Activated naive CD8-positive, alpha-beta T cell treated with anti-CD3 and anti-CD28 coated beads, Interleukin-2, amount 10 ng/mL, durations not matched to agents 7 days and 5 days (primary cell): Measurements from ENCODE around the gene TBC1D10B. TPM values are rescaled to one million over a fixed set of nuclear protein-coding genes. Genes with fewer than 3 reads are reported as not detected.
A peak's percentile ranks its signal among the peaks of the same experiment; 100 is the strongest.
"Not testable (repeated sequence)": the region's sequence is repeated elsewhere in the genome, so short reads cannot be mapped to it uniquely, and the experiment has no call there.

Source experiments
- ATAC-seq: fragments of 150-1000 bp; cut with Tn5 transposase; one replicate; pipeline ENCODE4 v1.10.0; 2021; ENCODE audit warnings: low read depth, moderate library complexity
- POLR2A ChIA-PET: fragments of 350-600 bp; sonication (Branson Sonifier 250); formaldehyde crosslinking; loops from one replicate; lab custom pipeline; 2021; ENCODE audit warnings: antibody characterized with exemption; lab: Charles Lee
- DNase-seq: peaks from one replicate; pipeline ENCODE4 v3.0.0; 2021
- H3K27ac Mint-ChIP-seq: one replicate; pipeline ENCODE4 v1.8.0; 2022; ENCODE audit warnings: mild to moderate bottlenecking, mixed read lengths
- H3K27me3 Mint-ChIP-seq: one replicate; pipeline ENCODE4 v1.8.0; 2022; ENCODE audit warnings: mild to moderate bottlenecking, moderate library complexity, mixed read lengths
- H3K36me3 Mint-ChIP-seq: one replicate; pipeline ENCODE4 v1.8.0; 2021; ENCODE audit warnings: mild to moderate bottlenecking, mixed read lengths
- H3K4me1 Mint-ChIP-seq: one replicate; pipeline ENCODE4 v1.8.0; 2021; ENCODE audit warnings: mixed read lengths
- H3K4me3 Mint-ChIP-seq: one replicate; pipeline ENCODE4 v1.8.0; 2022; ENCODE audit warnings: mild to moderate bottlenecking, moderate library complexity, mixed read lengths
- H3K9me3 Mint-ChIP-seq: one replicate; pipeline ENCODE4 v1.8.0; 2021; ENCODE audit warnings: mixed read lengths
- total RNA-seq, 2 experiments: library from RNA; stranded (reverse); gene quantifications; one replicate each; pipeline ENCODE4 v1.2.3, GENCODE V29; 2021

The TBC1D10B gene
- total RNA-seq, 2 experiments from 2014 or later, result 63.6 to 69.8 TPM

GRCh38 chr16:30407804-30408534, 37.7 kb upstream of the TBC1D10B start:
- Mint-ChIP-seq H3K4me3 (peak overlapping the region; percentile 98), H3K36me3 (peaks cover 5% of the 10 kb centered on the region), H3K9me3 (no peaks in the 10 kb centered on the region), H3K27me3 (peaks cover 2% of the 10 kb centered on the region), H3K4me1 (peaks cover 21% of the 10 kb centered on the region), H3K27ac (peak overlapping the region; percentile 81)
- ATAC-seq, result no peak
- POLR2A ChIA-PET, result interaction anchor here (0.6 to 2.3 kb wide), 16 partner anchors 8 to 316 kb away, joined by 3 to 19 read pairs (median 5); partner anchors contain the start of genes SEPTIN1, TBX6 and ZNF48
- DNase-seq, result peak; percentile 38

GRCh38 chr16:30407102-30407803, 37.0 kb upstream of the TBC1D10B start, which contains the start of gene ZNF771:
Gene ZNF771 (plus strand): TSS chr16:30407606. CDS start chr16:30408054, 448 bp downstream.
- Mint-ChIP-seq H3K27ac (peak within 1 kb of the TSS; percentile 92), H3K36me3 (peaks cover 5% of the 10 kb centered on the region), H3K9me3 (no peaks in the 10 kb centered on the region), H3K4me1 (peaks cover 18% of the 10 kb centered on the region), H3K4me3 (peak within 1 kb of the TSS; percentile 98), H3K27me3 (peaks cover 2% of the 10 kb centered on the region)
- DNase-seq (peak; percentile 93), ATAC-seq (peak; percentile 83)
- POLR2A ChIA-PET, result interaction anchor here (0.7 to 2.3 kb wide), 16 partner anchors 8 to 315 kb away, joined by 3 to 19 read pairs (median 6); partner anchors contain the start of genes SEPTIN1, TBX6 and ZNF48

- H3K4me3 Mint-ChIP-seq, result peak overlapping the region; percentile 98
- H3K9me3 Mint-ChIP-seq, result no peaks in the 10 kb centered on the region
- H3K27me3 Mint-ChIP-seq, result peaks cover 3% of the 10 kb centered on the region
- no peak for DNase-seq
- POLR2A ChIA-PET, result interaction anchor here (0.6 to 2.3 kb wide), 17 partner anchors 8 to 481 kb away, joined by 3 to 19 read pairs (median 5); partner anchors contain the start of genes SEPTIN1, TBX6 and ZNF48
- peaks cover 14% of the 10 kb centered on the region for H3K4me1 Mint-ChIP-seq
- ATAC-seq, result peak; percentile 30
- peak overlapping the region; percentile 92 for H3K27ac Mint-ChIP-seq
- peaks cover 3% of the 10 kb centered on the region for H3K36me3 Mint-ChIP-seq
Measured at GRCh38 chr16:30406795-30407101, 36.5 kb upstream of the TBC1D10B start.

GRCh38 chr16:30401768-30402425, 31.6 kb upstream of the TBC1D10B start:
- Mint-ChIP-seq H3K27ac (no peak overlapping the region), H3K4me1 (peaks cover 31% of the 10 kb centered on the region), H3K9me3 (no peaks in the 10 kb centered on the region), H3K27me3 (peaks cover 6% of the 10 kb centered on the region), H3K36me3 (peaks cover 9% of the 10 kb centered on the region), H3K4me3 (peak overlapping the region; percentile 37)
- DNase-seq (no peak), ATAC-seq (no peak)
- POLR2A ChIA-PET, result interaction anchor here (0.6 to 1.3 kb wide), 2 partner anchors 19 to 782 kb away, joined by 3 to 5 read pairs; partner anchors contain the start of gene SEPTIN1

GRCh38 chr16:30399435-30400186, 29.3 kb upstream of the TBC1D10B start:
- Mint-ChIP-seq H3K4me3 (peak overlapping the region; percentile 90), H3K27ac (peak overlapping the region; percentile 42), H3K27me3 (peaks cover 6% of the 10 kb centered on the region), H3K9me3 (no peaks in the 10 kb centered on the region), H3K4me1 (peaks cover 34% of the 10 kb centered on the region), H3K36me3 (peaks cover 10% of the 10 kb centered on the region)
- no peak for ATAC-seq
- POLR2A ChIA-PET, result interaction anchor here (1.6 to 2.2 kb wide), 2 partner anchors 18 kb away, joined by 4 to 8 read pairs; partner anchors contain the start of gene SEPTIN1
- no peak for DNase-seq

- Mint-ChIP-seq H3K27ac (peak overlapping the region; percentile 11), H3K27me3 (peaks cover 4% of the 10 kb centered on the region), H3K9me3 (no peaks in the 10 kb centered on the region), H3K4me1 (peaks cover 38% of the 10 kb centered on the region), H3K4me3 (peak overlapping the region; percentile 62), H3K36me3 (peaks cover 10% of the 10 kb centered on the region)
- POLR2A ChIA-PET, result interaction anchor here (2.2 to 4.2 kb wide), 2 partner anchors 17 to 18 kb away, joined by 8 to 74 read pairs; partner anchors contain the start of gene SEPTIN1
- no peak for ATAC-seq
- DNase-seq, result no peak
Measured at GRCh38 chr16:30398661-30399434, 28.6 kb upstream of the TBC1D10B start.

- no peaks in the 10 kb centered on the region for H3K9me3 Mint-ChIP-seq
- POLR2A ChIA-PET, result interaction anchor here (1.4 to 4.2 kb wide), 2 partner anchors 9 to 17 kb away, joined by 7 to 74 read pairs; partner anchors contain the start of genes SEPTIN1 and ZNF771
- H3K4me3 Mint-ChIP-seq, result no peak overlapping the region
- H3K27ac Mint-ChIP-seq, result no peak overlapping the region
- ATAC-seq, result no peak
- DNase-seq, result peak; percentile 37
- peaks cover 4% of the 10 kb centered on the region for H3K27me3 Mint-ChIP-seq
- peaks cover 10% of the 10 kb centered on the region for H3K36me3 Mint-ChIP-seq
- H3K4me1 Mint-ChIP-seq, result peaks cover 38% of the 10 kb centered on the region
Measured at GRCh38 chr16:30397776-30398660, 27.7 kb upstream of the TBC1D10B start.

GRCh38 chr16:30397056-30397455, 26.8 kb upstream of the TBC1D10B start:
- POLR2A ChIA-PET, result interaction anchor here (0.6 to 4.2 kb wide), 3 partner anchors 10 to 212 kb away, joined by 3 to 74 read pairs (median 7); partner anchors contain the start of genes SEPTIN1 and ZNF771
- Mint-ChIP-seq H3K27ac (peak overlapping the region; percentile 70), H3K4me3 (peak overlapping the region; percentile 51), H3K36me3 (peaks cover 10% of the 10 kb centered on the region), H3K27me3 (peaks cover 4% of the 10 kb centered on the region), H3K9me3 (no peaks in the 10 kb centered on the region), H3K4me1 (peaks cover 41% of the 10 kb centered on the region)
- DNase-seq (no peak), ATAC-seq (no peak)

GRCh38 chr16:30396627-30397026, 26.3 kb upstream of the TBC1D10B start:
- H3K4me1 Mint-ChIP-seq, result peaks cover 39% of the 10 kb centered on the region
- not testable (repeated sequence) for H3K27me3 Mint-ChIP-seq, DNase-seq, ATAC-seq, H3K9me3 Mint-ChIP-seq, H3K27ac Mint-ChIP-seq
- peaks cover 10% of the 10 kb centered on the region for H3K36me3 Mint-ChIP-seq
- POLR2A ChIA-PET, result interaction anchor here (0.6 to 4.2 kb wide), 6 partner anchors 11 to 376 kb away, joined by 3 to 74 read pairs (median 8); partner anchors contain the start of genes CD2BP2, SEPTIN1, TBC1D10B and ZNF771
- peak overlapping the region; percentile 94 for H3K4me3 Mint-ChIP-seq

GRCh38 chr16:30395992-30396585, 25.8 kb upstream of the TBC1D10B start:
- POLR2A ChIA-PET, result interaction anchor here (0.6 to 4.2 kb wide), 12 partner anchors 12 to 376 kb away, joined by 3 to 74 read pairs (median 4); partner anchors contain the start of genes ALDOA, CD2BP2, DCTPP1 and SEPTIN1
- Mint-ChIP-seq H3K27ac (peak overlapping the region; percentile 66), H3K27me3 (no peaks in the 10 kb centered on the region), H3K4me1 (peaks cover 37% of the 10 kb centered on the region), H3K9me3 (no peaks in the 10 kb centered on the region), H3K36me3 (peaks cover 10% of the 10 kb centered on the region), H3K4me3 (peak overlapping the region; percentile 94)
- DNase-seq, result no peak
- peak; percentile 1 for ATAC-seq
